GM19238 (cell line): Measurements from ENCODE around the gene A4GALT.

Experiments
- DNase-seq: peaks from one replicate; pipeline ENCODE4 v3.0.0; 2011; ENCODE audit warnings: low spot score; ENCODE audit not compliant: insufficient read length

Gene A4GALT

GRCh38 chr22:42649246-42650099 is 71.2 kb downstream of the A4GALT start, which contains the start of gene CYB5R3:
Gene CYB5R3 (minus strand): TSS chr22:42649392. CDS start chr22:42649315, 77 bp downstream.
- peak; percentile 94 for DNase-seq

DNA sequence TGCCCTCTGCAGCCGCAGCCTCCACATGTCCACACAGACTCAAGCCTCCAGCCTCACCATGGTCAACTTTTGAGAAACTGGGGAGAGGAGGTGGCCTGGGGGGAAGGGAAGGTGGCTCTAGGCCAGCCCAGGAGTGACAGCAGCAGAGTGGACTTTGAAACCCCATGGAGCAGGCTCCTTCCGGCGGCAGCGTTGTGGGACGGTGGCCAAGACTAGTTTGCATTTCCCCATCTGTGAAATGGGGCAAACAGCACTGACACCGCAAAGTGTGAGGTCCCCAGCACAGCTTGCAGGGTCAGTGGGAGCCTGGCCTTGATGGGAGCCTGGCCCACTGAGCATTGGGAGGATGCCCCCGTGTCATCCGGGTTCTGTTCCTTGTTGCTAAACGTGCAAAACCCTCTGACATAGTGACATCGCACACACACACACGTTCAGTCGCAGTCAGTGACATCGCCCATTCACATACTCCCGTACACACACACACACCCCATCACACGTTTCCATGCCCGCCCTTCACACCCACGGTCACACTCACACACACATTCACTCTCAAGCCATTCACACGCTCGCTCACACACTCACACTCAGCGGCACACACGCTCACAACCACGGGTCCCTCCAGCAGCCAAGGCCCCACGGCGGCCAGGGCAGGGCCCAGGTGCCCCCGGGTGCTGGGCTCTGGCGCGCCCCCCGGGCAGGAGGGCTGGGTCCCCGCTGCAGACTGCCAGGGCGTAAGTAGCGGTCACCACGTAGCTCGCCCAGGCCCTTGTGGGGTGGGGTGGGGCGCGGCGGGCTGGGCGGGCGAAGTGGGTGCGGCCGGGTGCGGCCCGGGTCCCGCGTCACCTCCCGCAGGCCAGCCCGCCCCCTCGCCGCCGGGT is 72.1 kb downstream of the A4GALT start:
- DNase-seq = no peak

- no peak for DNase-seq
Measured at GRCh38 chr22:42648017-42648367, 72.7 kb downstream of the A4GALT start.

DNA sequence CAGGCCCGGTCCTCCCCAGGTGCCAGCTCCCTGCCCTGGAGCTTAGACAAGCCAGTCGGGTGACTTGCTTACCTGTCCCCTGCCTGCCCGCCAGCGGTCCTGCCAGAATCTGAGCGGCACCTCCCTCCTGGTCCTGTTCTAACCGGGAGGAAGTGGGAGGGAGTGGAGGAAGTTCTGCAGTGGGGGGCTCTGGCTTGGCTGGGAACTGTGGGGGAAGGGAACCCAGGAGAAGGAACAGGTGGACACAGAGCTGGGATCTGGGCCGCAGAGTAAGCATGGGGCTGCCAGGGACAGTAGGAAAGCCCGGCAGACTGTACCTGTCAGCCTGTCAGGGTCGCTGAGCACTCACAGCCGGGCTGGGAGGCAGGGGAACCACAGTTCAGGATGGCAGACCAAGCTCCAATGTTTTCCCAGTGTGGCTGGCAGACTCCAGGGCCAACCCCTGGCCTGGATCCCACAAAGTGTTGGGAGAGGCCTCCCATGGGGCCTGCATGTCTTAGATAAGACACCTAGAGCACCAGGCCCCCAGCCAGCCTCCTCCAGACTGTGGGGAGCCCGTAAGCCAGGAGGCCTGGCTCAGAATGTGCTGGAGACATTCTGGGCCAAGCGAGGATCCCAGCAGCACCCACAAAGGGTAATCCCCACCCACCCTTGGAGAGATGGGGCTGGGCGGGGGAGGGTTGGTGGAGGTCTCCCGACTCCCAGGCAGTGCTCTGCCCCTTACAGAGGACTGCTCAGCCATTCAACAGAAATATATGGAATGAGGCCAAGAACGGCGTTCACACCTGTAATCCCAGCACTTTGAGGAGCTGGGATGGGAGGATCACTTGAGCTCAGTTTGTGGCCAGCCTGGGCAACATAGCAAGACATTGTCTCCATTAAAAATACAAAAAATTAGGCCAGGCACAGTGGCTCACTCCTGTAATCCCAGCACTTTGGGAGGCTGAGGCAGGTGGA is 73.8 kb downstream of the A4GALT start:
- DNase-seq = no peak

DNA sequence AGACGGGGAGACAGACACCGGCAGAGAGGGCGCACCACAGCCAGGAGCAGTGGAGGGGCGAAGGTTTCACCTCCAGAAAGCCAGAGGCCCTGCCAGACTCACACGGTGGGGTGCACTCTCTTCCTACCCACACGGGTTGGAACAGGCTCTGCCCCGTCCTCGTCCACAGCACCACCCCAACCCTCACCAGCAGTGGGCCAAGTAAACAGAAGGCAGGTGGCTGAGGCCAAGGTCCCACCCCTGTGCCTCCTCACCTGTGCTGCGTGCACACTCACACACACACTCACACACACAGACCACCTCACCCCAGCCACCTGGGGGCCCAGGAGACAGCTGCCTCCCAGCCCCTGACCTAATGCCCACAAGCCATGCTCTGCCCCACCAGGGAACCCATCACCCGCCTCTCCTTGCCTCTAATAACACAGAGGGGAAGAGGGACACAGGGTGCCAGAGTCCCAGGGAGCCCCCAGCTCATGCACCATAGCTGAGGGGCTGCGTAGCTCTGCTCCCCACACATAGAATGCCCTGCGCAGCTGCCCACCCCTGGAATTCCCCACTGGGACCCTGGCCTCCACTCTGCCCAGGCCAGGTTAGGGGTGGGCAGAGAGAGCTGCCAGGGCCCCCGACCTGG is 74.6 kb downstream of the A4GALT start:
- DNase-seq = no peak

DNA sequence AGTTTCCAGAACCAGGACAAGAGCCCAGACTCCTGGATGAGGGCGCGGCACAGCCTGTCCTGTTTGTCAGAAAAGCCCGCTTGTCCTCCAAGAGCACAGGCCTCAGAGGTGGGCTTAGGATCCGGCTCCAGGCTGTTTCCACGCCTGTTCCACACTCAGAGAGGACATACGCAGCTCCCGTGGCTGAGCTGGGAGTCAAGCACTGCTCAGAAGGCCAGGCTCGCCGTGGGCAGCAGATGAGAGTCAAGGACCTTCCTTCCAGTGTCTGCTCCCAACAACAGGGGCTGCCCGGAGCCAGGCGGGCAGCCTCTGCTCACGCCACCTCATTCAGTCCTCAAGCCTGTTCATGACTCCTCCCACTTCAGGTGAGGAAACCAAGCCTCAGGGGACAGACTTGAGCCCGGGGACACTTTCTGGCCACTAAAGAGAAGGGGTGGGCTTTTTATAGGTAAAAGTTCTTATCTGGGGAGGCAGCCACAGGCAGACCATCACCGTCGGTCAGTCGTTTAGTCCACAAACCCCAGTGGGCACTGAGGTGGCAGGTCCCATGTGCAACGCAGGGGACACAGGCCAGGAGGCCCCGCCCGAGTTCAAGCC is 75.2 kb downstream of the A4GALT start:
- DNase-seq = no peak

- no peak for DNase-seq
Measured at GRCh38 chr22:42644422-42645340, 76.0 kb downstream of the A4GALT start.

DNA sequence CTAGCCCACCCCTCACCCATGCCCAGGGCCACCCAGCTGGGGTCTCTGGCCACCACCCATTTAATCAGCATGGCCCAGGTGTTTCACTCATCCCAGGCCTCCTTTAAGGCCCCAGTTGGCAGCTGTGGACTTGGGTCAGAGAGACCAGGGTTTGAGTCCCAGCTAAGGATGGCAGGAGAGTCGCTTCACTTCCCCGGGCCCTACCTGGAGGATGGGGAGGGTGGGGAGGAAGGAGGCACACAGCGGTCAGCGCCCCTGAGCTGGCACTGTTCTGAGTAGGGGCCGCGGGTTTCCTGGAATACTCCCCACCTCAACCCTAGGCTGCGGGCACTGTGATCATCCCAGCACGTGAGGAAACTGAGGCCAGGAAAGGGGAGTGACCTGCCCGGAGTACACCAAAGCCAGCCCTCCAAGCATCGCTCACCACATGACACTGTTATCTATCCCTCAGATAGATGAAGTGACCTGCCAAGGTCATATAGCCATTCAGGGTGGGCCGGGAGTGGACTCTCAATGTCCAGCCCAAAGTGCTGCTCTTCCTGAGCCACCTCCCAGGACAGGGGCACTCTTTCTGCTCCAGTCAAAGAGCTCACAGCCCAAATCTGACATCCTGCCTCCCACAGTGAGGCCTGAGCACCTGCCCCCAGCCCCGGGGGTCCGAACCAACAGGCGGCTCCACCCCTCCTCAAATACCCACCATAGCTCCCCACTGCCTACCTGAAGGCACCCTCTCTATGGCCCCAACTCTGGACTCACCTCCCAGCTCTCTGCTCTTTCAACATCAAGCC is 76.8 kb downstream of the A4GALT start:
- no peak for DNase-seq

- DNase-seq = no peak
Measured at GRCh38 chr22:42642806-42643633, 77.7 kb downstream of the A4GALT start.
